Measurements from ENCODE around the gene RGS11. TPM values are rescaled to one million over a fixed set of nuclear protein-coding genes. Genes with fewer than 3 reads are reported as not detected.

RGS11 gene
- total and polyA plus RNA-seq, 2 of the 4 experiments (the other 2 are of a cell fraction), result under 0.01 to 0.48 TPM

GRCh38 chr16:263182-263774, 12.5 kb downstream of the RGS11 start:
- intact Hi-C loops (cut with micrococcal nuclease) (no loop called here), dilution Hi-C loops (cut with HindIII; ENCODE audit: low sequenced_read_pairs, unreplicated experiment) (no loop called here)

More at GRCh38 chr16:263182-263774, 12.5 kb downstream of the RGS11 start:
- Histone ChIP-seq H3K36me3 (ENCODE audit: control insufficient read depth, insufficient read depth, low read length) (peaks cover 38% of the 10 kb centered on the region), H3K18ac (ENCODE audit: low read depth, low read length) (no peak overlapping the region), H2AK9ac (replicated peaks; ENCODE audit: low read depth, low read length, poor library complexity) (no peak overlapping the region), H2AFZ (replicated peaks; ENCODE audit: low read length, poor library complexity) (no peak overlapping the region), H3K14ac (replicated peaks; ENCODE audit: low read depth, low read length) (no peak overlapping the region), H3K4me3 (ENCODE audit: insufficient read depth, low read depth, low read length) (no peak overlapping the region), H2BK15ac (ENCODE audit: low read depth, low read length) (no peak overlapping the region), H2BK5ac (ENCODE audit: low read depth, low read length, poor library complexity, severe bottlenecking) (no peak overlapping the region), H3K4ac (ENCODE audit: low read depth, low read length) (no peak overlapping the region), H3K23ac (ENCODE audit: low read depth, low read length) (no peak overlapping the region), H3K9me3 (ENCODE audit: control insufficient read depth, insufficient read depth, low read length) (no peaks in the 10 kb centered on the region), H3K79me1 (ENCODE audit: low read depth in 1 of 2, low read length in 2 of 2) (no peaks in the 10 kb centered on the region), H3K27ac (ENCODE audit: insufficient read depth, low read length) (no peak overlapping the region), H4K8ac (ENCODE audit: low read depth in 2 of 2, low read length in 2 of 2) (no peak overlapping the region), H3K27me3 (ENCODE audit: control insufficient read depth, insufficient read depth, low read length) (no peaks in the 10 kb centered on the region), H3K9me1 (ENCODE audit: insufficient read depth, low read length) (peaks cover 3% of the 10 kb centered on the region), H3K9ac (ENCODE audit: low read depth, low read length) (no peak overlapping the region), H2BK20ac (ENCODE audit: low read depth, low read length) (no peak overlapping the region), H3K4me2 (ENCODE audit: low read depth, low read length) (no peak overlapping the region), H4K91ac (ENCODE audit: insufficient read depth, low read depth, low read length) (no peak overlapping the region), H4K20me1 (ENCODE audit: insufficient read depth, low read length) (no peaks in the 10 kb centered on the region), H2AK5ac (ENCODE audit: low read depth, low read length) (no peak overlapping the region), H3K4me1 (ENCODE audit: control insufficient read depth, insufficient read depth, low read length) (no peaks in the 10 kb centered on the region), H4K5ac (ENCODE audit: low read depth, low read length) (no peak overlapping the region), H2BK120ac (ENCODE audit: low read depth, low read length) (no peak overlapping the region), H3K56ac (ENCODE audit: extremely low read depth, insufficient read depth, low read length) (no peak overlapping the region)
- no peak for DNase-seq
- no peak for TF ChIP-seq BHLHE40 (IDR thresholded peaks at IDR 0.05; ENCODE audit: low read depth, low read length)
- TF ChIP-seq MXI1 (IDR thresholded peaks at IDR 0.05; ENCODE audit: borderline replicate concordance, low read depth, low read length), result no peak
- no peak for TF ChIP-seq CHD1 (IDR thresholded peaks at IDR 0.05; ENCODE audit: low read depth, low read length)
- TF ChIP-seq FOS (IDR thresholded peaks at IDR 0.05; ENCODE audit: low read depth, low read length), result no peak
- no peak for TF ChIP-seq RAD21 (IDR thresholded peaks at IDR 0.05; ENCODE audit: low read length)
- TF ChIP-seq POLR2A (IDR thresholded peaks at IDR 0.05; ENCODE audit: low read depth, low read length), result no peak
- no peak for TF ChIP-seq RCOR1 (IDR thresholded peaks at IDR 0.05; ENCODE audit: insufficient replicate concordance, low read length)
- no peak for TF ChIP-seq USF2 (IDR thresholded peaks at IDR 0.05; ENCODE audit: low read depth, low read length)
- no peak for TF ChIP-seq RFX5 (IDR thresholded peaks at IDR 0.05; ENCODE audit: low read depth, low read length)
- TF ChIP-seq, protein P1, sequence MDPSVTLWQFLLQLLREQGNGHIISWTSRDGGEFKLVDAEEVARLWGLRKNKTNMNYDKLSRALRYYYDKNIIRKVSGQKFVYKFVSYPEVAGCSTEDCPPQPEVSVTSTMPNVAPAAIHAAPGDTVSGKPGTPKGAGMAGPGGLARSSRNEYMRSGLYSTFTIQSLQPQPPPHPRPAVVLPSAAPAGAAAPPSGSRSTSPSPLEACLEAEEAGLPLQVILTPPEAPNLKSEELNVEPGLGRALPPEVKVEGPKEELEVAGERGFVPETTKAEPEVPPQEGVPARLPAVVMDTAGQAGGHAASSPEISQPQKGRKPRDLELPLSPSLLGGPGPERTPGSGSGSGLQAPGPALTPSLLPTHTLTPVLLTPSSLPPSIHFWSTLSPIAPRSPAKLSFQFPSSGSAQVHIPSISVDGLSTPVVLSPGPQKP (IDR thresholded peaks at IDR 0.05; ENCODE audit: borderline replicate concordance, low read depth, low read length), result no peak
- TF ChIP-seq SMC3 (IDR thresholded peaks at IDR 0.05; ENCODE audit: low read depth, low read length), result no peak
- no peak for TF ChIP-seq NFE2L2 (IDR thresholded peaks at IDR 0.05; ENCODE audit: low read depth, low read length)
- TF ChIP-seq MAZ (IDR thresholded peaks at IDR 0.05; ENCODE audit: borderline replicate concordance, low read depth, low read length), result no peak
- TF ChIP-seq MAFK (IDR thresholded peaks at IDR 0.05; ENCODE audit: low read depth, low read length), result no peak
- no peak for TF ChIP-seq CEBPB (IDR thresholded peaks at IDR 0.05; ENCODE audit: low read depth, low read length)
- no peak for TF ChIP-seq CTCF (conservative IDR thresholded peaks at IDR 0.05; ENCODE audit: low read depth, low read length)
- ChIA-PET POLR2A (ENCODE audit: unreplicated experiment) (no interaction called here), CTCF (no interaction called here)
- in situ Hi-C loops (cut with MboI; ENCODE audit: low sequenced_read_pairs), result no loop called here
- WGBS, 2 experiments (ENCODE audit: extremely low coverage in 2 of 2, insufficient read length in 1 of 2), result 97% methylated on average over 18 of the region's 35 CpGs; no CpG with 5 or more reads in 1 of the 2 experiments
- BruUV-seq (replicated peaks), result no TSS peak
- ATAC-seq (ENCODE audit: low read depth), result no peak
